Thyroid gland (tissue), 4 donors: ENCODE measurements around the gene MMP24OS. TPM values are rescaled to one million over a fixed set of nuclear protein-coding genes. Genes with fewer than 3 reads are reported as not detected.
"Not testable (repeated sequence)": the region's sequence is repeated elsewhere in the genome, so short reads cannot be mapped to it uniquely, and the experiment has no call there.

Experiments
- DNase-seq, 2 donors: peaks; one replicate each; pipeline ENCODE4 v3.0.0-alpha.2; 2019
- H3K27ac ChIP-seq, 3 donors: fragments of 200-600 bp; sonication (generic); 1 replicate in 2 of 3; 2 replicates in 1 of 3; pipeline ENCODE4 v1.5.1; 2016 to 2019; ENCODE audit warnings: mild to moderate bottlenecking in 1 of 3, moderate library complexity in 1 of 3
- H3K27me3 ChIP-seq: fragments of 200-600 bp; sonication (generic); one replicate; pipeline ENCODE4 v1.5.1; 2019
- H3K36me3 ChIP-seq, 2 donors: fragments of 200-600 bp; sonication (generic); one replicate each; pipeline ENCODE4 v1.5.1; 2016 to 2019
- H3K4me1 ChIP-seq, 2 donors: fragments of 200-600 bp; sonication (generic); one replicate each; pipeline ENCODE4 v1.5.1; 2017 to 2019
- H3K4me3 ChIP-seq, 3 donors: fragments of 200-600 bp; sonication (generic); replicated peaks in 1 of 3; 1 replicate in 2 of 3; 2 replicates in 1 of 3; pipeline ENCODE4 v1.5.1; 2016; ENCODE audit warnings: mild to moderate bottlenecking in 1 of 3
- H3K9me3 ChIP-seq: fragments of 200-600 bp; sonication (generic); one replicate; pipeline ENCODE4 v1.5.1; 2017
- CTCF ChIP-seq, 6 experiments: fragments of 200-600 bp in 3 of 6; fragments of 450-650 bp in 3 of 6; sonication (generic) in 3 of 6; IDR thresholded peaks; one replicate each; pipeline ENCODE4 v1.5.1; 2016 to 2019; ENCODE audit warnings: antibody characterized with exemption in 6 of 6, mild to moderate bottlenecking in 2 of 6, inconsistent platforms in 1 of 6, moderate library complexity in 1 of 6
- POLR2A ChIP-seq, 2 donors: fragments of 450-650 bp; IDR thresholded peaks; one replicate each; pipeline ENCODE4 v1.6.1; 2017; ENCODE audit warnings: antibody characterized with exemption in 2 of 2, mild to moderate bottlenecking in 2 of 2, moderate library complexity in 1 of 2
- WGBS, 2 donors: methylation state at CpG; one replicate each; pipeline ENCODE4 v1.1.5; 2017; 5-methylcytosine and 5-hydroxymethylcytosine counted together
- intact Hi-C: fragments of 100-400 bp; cut with DNase I; formaldehyde crosslinking; loops from one replicate; pipeline ENCODE4 v1.15.1; 2023
- total RNA-seq, 4 donors: library from RNA; depleted of rRNA; stranded (reverse); fragments of >200 nt; gene quantifications; one replicate each; pipeline ENCODE4 v1.2.3, GENCODE V29; 2016

MMP24OS gene
- total RNA-seq, 4 donors from 2014 or later, result 18.3 to 40.3 (median 28.8) TPM

DNA sequence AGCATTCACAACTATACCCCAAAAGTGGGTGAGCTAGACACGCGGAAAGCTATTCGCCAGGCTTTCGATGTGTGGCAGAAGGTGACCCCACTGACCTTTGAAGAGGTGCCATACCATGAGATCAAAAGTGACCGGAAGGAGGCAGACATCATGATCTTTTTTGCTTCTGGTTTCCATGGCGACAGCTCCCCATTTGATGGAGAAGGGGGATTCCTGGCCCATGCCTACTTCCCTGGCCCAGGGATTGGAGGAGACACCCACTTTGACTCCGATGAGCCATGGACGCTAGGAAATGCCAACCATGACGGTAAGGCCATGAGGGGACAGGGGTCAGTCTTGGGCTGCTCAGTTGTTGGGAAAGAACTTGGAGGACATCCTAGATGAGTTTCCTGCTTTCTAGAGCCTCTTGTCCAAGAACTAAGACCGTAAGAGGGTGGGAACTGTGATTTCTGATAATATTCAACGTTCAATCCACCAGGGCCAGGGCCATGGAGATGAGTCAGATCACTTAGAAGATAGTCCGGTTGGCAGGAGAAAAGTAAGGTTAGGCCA is 23.4 kb downstream of the MMP24OS start:
- TF ChIP-seq CTCF (IDR thresholded peaks at IDR 0.05) (no peak), POLR2A (IDR thresholded peaks at IDR 0.05) (no peak)
- intact Hi-C loops, result no loop called here
- no peaks in the 10 kb centered on the region for H3K9me3 ChIP-seq
- no peaks in the 10 kb centered on the region for H3K36me3 ChIP-seq
- no peak for DNase-seq
- peaks cover 16 to 18% of the 10 kb centered on the region in 2 donors for H3K4me1 ChIP-seq
- no peak overlapping the region for H3K27ac ChIP-seq
- no peak overlapping the region for H3K4me3 ChIP-seq
- 90 to 92% methylated on average over 12 of the region's 12 CpGs for WGBS, 2 donors
- H3K27me3 ChIP-seq, result no peaks in the 10 kb centered on the region

- no peaks in the 10 kb centered on the region for H3K36me3 ChIP-seq
- peaks cover 16 to 18% of the 10 kb centered on the region in 2 donors for H3K4me1 ChIP-seq
- intact Hi-C loops, result no loop called here
- WGBS, 2 donors, result 52 to 73% methylated on average over 3 of the region's 3 CpGs
- no peaks in the 10 kb centered on the region for H3K27me3 ChIP-seq
- H3K27ac ChIP-seq, result no peak overlapping the region
- H3K9me3 ChIP-seq, result no peaks in the 10 kb centered on the region
- no peak for TF ChIP-seq POLR2A (IDR thresholded peaks at IDR 0.05)
- TF ChIP-seq CTCF (IDR thresholded peaks at IDR 0.05), result no peak
- no peak for DNase-seq
- H3K4me3 ChIP-seq, result no peak overlapping the region
Measured at GRCh38 chr20:35253010-35253409, 24.9 kb downstream of the MMP24OS start.

GRCh38 chr20:35252598-35252997 is 25.3 kb downstream of the MMP24OS start:
- WGBS, 2 donors, result 100% methylated on average over 1 of the region's 2 CpGs; no CpG with 5 or more reads in 1 of the 2 donors
- Histone ChIP-seq H3K4me1 (peaks cover 12 to 16% of the 10 kb centered on the region in 2 donors), H3K27ac (peak overlapping the region in 2 of 3 donors; percentile 49 to 68)
- DNase-seq, H3K27me3 ChIP-seq, H3K4me3 ChIP-seq, intact Hi-C loops, H3K36me3 ChIP-seq, H3K9me3 ChIP-seq: not testable (repeated sequence)

- Histone ChIP-seq H3K27me3 (no peaks in the 10 kb centered on the region), H3K4me3 (no peak overlapping the region), H3K36me3 (no peaks in the 10 kb centered on the region), H3K27ac (peak overlapping the region; percentile 45 to 68 (median 50)), H3K4me1 (peaks cover 10 to 13% of the 10 kb centered on the region in 2 donors), H3K9me3 (no peaks in the 10 kb centered on the region)
- intact Hi-C loops, result no loop called here
- TF ChIP-seq CTCF (IDR thresholded peaks at IDR 0.05), result no peak
- no peak for TF ChIP-seq POLR2A (IDR thresholded peaks at IDR 0.05)
- WGBS, 2 donors, result 13 to 16% methylated on average over 2 of the region's 2 CpGs
- peak in 1 of 2 donors; percentile 39 for DNase-seq
Measured at GRCh38 chr20:35252037-35252461, 25.9 kb downstream of the MMP24OS start.

GRCh38 chr20:35251613-35251940 is 26.3 kb downstream of the MMP24OS start:
- H3K4me3 ChIP-seq, result no peak overlapping the region
- DNase-seq, result no peak
- 79 to 83% methylated on average over 2 of the region's 2 CpGs for WGBS, 2 donors

More at GRCh38 chr20:35251613-35251940, 26.3 kb downstream of the MMP24OS start:
- Histone ChIP-seq H3K27ac (peak overlapping the region; percentile 45 to 68 (median 50)), H3K36me3 (no peaks in the 10 kb centered on the region), H3K9me3 (no peaks in the 10 kb centered on the region), H3K27me3 (no peaks in the 10 kb centered on the region), H3K4me1 (peaks cover 10 to 13% of the 10 kb centered on the region in 2 donors)
- no peak for TF ChIP-seq POLR2A (IDR thresholded peaks at IDR 0.05)
- TF ChIP-seq CTCF (IDR thresholded peaks at IDR 0.05), result no peak
- intact Hi-C loops, result no loop called here
